CD4-positive, alpha-beta T cell treated with Interferon gamma for 1 hour (primary cell): Measurements from ENCODE around the gene ERCC6.
A peak's percentile ranks its signal among the peaks of the same experiment; 100 is the strongest.

ENCODE experiments used
- DNase-seq: peaks from one replicate; pipeline ENCODE4 v3.0.0-alpha.2; 2020

The ERCC6 gene

GRCh38 chr10:49543604-49544003, 4.7 kb upstream of the ERCC6 start:
- no peak for DNase-seq

GRCh38 chr10:49542353-49542752, 3.4 kb upstream of the ERCC6 start:
- DNase-seq = no peak

- DNase-seq = no peak
Observed at GRCh38 chr10:49541762-49542161, 2.8 kb upstream of the ERCC6 start.

- no peak for DNase-seq
Observed at GRCh38 chr10:49540056-49540797, 1.3 kb upstream of the ERCC6 start.

GRCh38 chr10:49539320-49539885, 482 bp upstream of the ERCC6 start:
- DNase-seq = peak; percentile 6

GRCh38 chr10:49534670-49535381, 4.1 kb downstream of the ERCC6 start:
- DNase-seq = no peak

GRCh38 chr10:49532461-49532860, 6.5 kb downstream of the ERCC6 start:
- DNase-seq = no peak

GRCh38 chr10:49528977-49529506, 9.9 kb downstream of the ERCC6 start:
- DNase-seq = no peak

- no peak for DNase-seq
Observed at GRCh38 chr10:49527850-49528249, 11.1 kb downstream of the ERCC6 start.

- no peak for DNase-seq
Observed at GRCh38 chr10:49527061-49527460, 11.9 kb downstream of the ERCC6 start.

GRCh38 chr10:49526619-49527018, 12.3 kb downstream of the ERCC6 start:
- DNase-seq = no peak

GRCh38 chr10:49524496-49524895, 14.4 kb downstream of the ERCC6 start:
- no peak for DNase-seq

GRCh38 chr10:49523301-49523700, 15.6 kb downstream of the ERCC6 start:
- no peak for DNase-seq

- DNase-seq = no peak
Observed at GRCh38 chr10:49521062-49521461, 17.9 kb downstream of the ERCC6 start.

GRCh38 chr10:49520122-49520775, 18.7 kb downstream of the ERCC6 start:
- DNase-seq = no peak

- no peak for DNase-seq
Observed at GRCh38 chr10:49519717-49520116, 19.2 kb downstream of the ERCC6 start.

- no peak for DNase-seq
Observed at GRCh38 chr10:49518982-49519578, 19.8 kb downstream of the ERCC6 start.

- no peak for DNase-seq
Observed at GRCh38 chr10:49518566-49518965, 20.4 kb downstream of the ERCC6 start.

- no peak for DNase-seq
Observed at GRCh38 chr10:49516216-49516970, 22.5 kb downstream of the ERCC6 start.

- no peak for DNase-seq
Observed at GRCh38 chr10:49512121-49512809, 26.7 kb downstream of the ERCC6 start.

- no peak for DNase-seq
Observed at GRCh38 chr10:49509771-49510303, 29.1 kb downstream of the ERCC6 start.
